Islet of Langerhans (tissue), 1 donor: Measurements from ENCODE around the gene ADAMTS4.

ENCODE experiments used
- FAIRE-seq: peaks from one replicate; lab custom pipeline; 2011; peaks lifted over from hg19 to GRCh38; lab: Jason Lieb, UNC

The ADAMTS4 gene

DNA sequence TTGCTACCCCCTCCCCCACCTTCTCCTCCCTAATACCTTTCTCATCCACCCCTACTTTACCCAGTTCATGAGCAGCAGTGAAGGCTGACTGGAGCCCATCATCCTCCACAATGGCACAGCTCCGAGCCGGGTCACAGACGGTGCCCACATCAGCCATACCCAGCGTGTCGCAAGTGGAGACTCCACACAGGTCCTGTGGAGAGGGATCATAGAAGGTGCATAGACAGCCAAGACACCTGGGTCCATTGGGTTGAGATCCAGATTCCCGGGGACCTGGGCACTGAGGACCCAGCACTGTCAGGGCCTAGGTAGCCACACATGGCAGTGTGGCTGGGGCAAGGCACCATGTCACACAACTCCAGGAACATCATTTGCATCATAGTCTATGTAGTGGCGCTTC, 2.7 kb downstream of the ADAMTS4 start:
- no peak for FAIRE-seq

DNA sequence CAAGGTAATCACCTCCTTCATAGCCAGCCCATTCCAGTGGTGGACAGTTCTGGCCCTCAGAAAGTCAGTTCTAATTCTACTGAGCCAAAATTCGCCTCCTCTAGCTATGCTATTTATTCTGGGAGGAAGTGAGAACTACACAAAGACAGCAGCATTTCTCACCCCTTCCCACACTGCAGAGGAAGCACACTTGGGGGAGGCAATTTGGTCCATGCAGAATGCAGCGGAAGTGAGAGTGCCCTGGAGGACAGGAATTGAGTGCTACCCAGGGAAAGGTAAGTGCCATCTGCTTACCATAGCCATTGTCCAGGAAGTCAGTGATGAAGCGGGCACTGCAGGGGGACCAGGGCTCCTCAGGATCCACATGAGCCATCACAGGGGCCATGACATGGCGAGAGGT, 3.7 kb downstream of the ADAMTS4 start:
- FAIRE-seq = no peak

DNA sequence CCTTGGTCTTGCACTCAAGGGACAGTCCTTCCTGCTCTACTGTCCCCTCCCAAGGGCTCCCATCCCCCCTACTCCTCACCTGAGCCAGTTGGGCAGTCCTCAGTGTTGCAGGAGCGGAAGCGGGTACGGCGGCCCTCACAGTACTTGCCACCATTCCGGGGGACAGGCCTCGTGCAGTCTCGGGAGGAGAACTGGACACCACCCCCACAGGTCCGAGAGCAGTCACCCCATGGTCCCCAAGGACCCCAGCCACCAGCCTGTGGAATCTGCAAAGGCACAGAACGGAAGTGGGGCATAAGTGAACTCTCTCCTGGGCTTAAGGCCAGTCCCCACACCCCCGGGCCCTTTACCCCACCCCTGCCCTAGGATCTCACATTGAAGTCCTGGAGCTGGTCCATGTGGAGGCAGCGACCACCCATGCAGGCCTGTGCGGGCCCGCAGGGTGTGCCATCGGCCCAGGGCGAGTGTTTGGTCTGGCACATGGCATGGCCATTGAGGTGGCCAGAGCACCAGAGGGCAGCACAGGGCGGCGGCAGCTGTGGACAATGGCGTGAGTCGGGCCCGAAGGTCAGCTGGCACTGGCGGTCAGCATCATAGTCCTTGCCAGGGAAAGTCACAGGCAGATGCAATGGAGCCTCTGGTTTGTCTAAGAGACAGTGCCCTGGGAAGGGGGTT, 5.2 kb downstream of the ADAMTS4 start:
- no peak for FAIRE-seq

DNA sequence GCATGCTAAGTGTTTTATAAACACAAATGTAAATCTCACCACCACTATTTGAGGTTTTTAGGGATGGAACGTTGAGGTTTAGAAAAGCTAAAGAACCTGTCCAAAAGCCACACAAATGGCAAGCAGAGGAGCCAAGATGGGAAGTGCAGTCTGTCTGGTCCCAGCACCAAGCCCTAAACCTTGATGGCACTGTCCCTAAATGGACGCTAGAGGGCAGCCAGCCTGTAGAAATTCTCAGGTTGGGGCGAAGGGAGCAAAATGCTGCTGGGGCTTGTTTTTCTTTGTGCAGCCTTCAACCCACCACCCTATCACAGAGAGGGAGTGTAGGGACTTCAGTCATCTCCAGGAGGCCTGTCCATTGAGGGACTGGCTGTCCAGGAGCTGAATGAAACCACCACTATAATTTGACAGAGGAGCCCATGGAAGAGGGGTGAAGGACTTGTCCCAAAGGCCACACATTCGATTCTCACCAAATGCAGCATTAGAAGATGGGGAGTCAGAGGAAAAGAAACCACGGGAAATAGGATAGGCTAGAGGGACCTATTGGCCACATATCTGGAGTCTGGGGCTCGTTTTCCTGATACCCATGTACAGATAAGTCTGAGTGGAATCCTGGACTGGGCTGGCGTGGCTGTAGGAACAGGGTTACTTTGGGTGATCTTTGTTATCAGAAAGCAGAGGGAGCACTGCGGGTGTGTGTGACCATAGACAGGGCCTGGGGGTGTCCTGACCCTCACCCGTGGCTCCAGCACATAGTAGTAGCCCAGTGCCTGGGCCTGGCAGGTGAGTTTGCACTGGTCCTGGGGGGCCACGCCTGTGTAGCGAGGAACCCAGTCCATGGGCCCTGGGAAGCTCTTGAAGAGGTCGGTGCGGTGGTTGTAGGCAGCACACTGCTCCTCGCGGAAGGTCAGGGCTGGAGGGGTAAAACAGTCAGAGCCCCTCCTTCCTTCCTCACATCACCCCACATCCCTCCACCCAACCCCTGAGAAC, 6.1 kb downstream of the ADAMTS4 start:
- no peak for FAIRE-seq

GRCh38 chr1:161191971-161192370, 6.9 kb downstream of the ADAMTS4 start:
- FAIRE-seq = no peak

DNA sequence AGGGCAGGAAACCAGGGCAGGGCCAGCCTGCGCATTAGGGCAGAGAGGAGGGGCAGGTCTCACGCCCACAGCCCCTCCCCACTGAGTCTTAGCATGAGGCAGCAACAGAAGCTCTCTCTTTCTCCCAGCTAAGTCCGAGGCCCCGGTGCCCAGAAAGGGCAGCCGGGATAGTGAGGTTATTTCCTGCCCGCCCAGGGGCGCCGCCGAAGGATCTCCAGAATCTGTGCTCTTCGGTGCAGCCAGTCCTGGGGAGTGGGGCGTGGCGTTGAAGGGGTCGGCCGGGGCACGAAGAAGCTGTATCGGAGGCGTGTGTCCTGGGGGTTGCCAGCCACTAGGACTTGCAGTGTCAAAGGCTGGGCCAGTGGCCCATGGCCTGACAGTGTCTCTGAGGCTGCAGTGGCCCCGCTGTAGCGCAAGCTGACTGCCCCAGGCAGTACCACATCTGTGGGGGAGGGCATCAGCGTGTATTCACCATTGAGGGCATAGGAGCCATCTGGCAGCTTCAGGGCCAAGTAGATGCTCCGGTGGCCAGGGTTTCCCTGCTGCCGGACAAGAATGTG, 7.8 kb downstream of the ADAMTS4 start:
- FAIRE-seq = no peak

- FAIRE-seq = no peak
Observed at GRCh38 chr1:161189036-161189435, 9.8 kb downstream of the ADAMTS4 start.

DNA sequence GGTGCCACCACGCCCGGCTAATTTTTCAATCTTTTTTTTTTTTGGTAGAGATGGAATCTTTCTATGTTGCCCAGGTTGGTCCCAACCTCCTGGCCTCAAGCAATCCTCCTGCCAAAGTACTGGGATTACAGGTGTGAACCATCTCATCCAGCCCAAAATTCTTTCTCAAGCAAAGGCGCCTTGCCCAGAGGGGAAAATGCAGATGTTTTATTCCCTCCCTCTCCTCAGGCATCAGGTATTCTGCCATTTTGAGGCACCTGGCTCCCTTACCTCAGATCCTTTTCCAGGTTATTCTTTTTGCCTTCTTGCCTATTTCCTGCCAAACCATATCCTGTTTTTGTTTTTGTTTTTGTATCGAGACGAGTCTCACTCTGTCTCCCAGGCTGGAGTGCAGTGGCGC, 10.5 kb downstream of the ADAMTS4 start:
- FAIRE-seq = no peak

- FAIRE-seq = no peak
Observed at GRCh38 chr1:161187311-161187710, 11.5 kb downstream of the ADAMTS4 start.

GRCh38 chr1:161185732-161186311, 13.0 kb downstream of the ADAMTS4 start:
- no peak for FAIRE-seq

GRCh38 chr1:161185282-161185682, 13.6 kb downstream of the ADAMTS4 start:
- no peak for FAIRE-seq

- FAIRE-seq = no peak
Observed at GRCh38 chr1:161182214-161182613, 16.6 kb downstream of the ADAMTS4 start.

- FAIRE-seq = no peak
Observed at GRCh38 chr1:161180639-161181038, 18.2 kb downstream of the ADAMTS4 start.

DNA sequence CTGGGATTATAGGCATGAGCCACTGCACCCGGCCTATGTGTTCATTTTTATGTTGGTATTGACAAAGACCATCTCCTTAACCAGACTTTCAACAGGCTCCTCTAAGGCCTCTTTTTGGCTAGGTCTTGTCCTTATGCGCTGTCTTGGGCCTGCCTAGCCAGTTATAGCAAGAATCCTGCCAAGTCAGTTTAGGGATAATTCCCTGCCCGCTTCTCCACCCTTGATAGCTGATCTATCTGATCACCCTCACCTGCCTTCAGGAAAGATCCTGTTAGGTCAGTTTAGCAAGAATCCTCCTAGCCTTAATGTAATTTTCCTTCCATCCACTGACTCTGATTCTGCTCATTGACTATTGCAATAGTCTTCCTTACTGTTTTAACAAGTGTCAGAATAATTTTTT, 19.2 kb downstream of the ADAMTS4 start:
- FAIRE-seq = no peak

- no peak for FAIRE-seq
Observed at GRCh38 chr1:161177936-161178244, 21.0 kb downstream of the ADAMTS4 start.

- no peak for FAIRE-seq
Observed at GRCh38 chr1:161177112-161177935, 21.5 kb downstream of the ADAMTS4 start, which contains the start of gene B4GALT3. TSS of gene B4GALT3 (minus strand) at chr1:161177507. CDS start at chr1:161176060, 1,447 bp downstream.

- FAIRE-seq = no peak
Observed at GRCh38 chr1:161176468-161177111, 22.3 kb downstream of the ADAMTS4 start.

- no peak for FAIRE-seq
Observed at GRCh38 chr1:161175771-161176453, 22.9 kb downstream of the ADAMTS4 start.

GRCh38 chr1:161174911-161175310, 23.9 kb downstream of the ADAMTS4 start:
- no peak for FAIRE-seq

- no peak for FAIRE-seq
Observed at GRCh38 chr1:161173711-161174110, 25.1 kb downstream of the ADAMTS4 start.
